ENCODE results near the gene TMPRSS9.

- TF ChIP-seq POLR2A (IDR thresholded peaks at IDR 0.05) (no peak), CTCF (IDR thresholded peaks at IDR 0.05) (no peak)
Measured at GRCh38 chr19:2454962-2455850, 95.1 kb downstream of the TMPRSS9 start.

Data from Peyer's patch (tissue), 4 donors.